ENCODE results near the gene DGCR6. TPM values are rescaled to one million over a fixed set of nuclear protein-coding genes. Genes with fewer than 3 reads are reported as not detected.
"Not testable (repeated sequence)": the region's sequence is repeated elsewhere in the genome, so short reads cannot be mapped to it uniquely, and the experiment has no call there.

DGCR6 gene
- total RNA-seq, 1 donor from 2014 or later, result 24.4 TPM

GRCh38 chr22:18931905-18932652, 26.0 kb downstream of the DGCR6 start:
- no peak for DNase-seq

DNA sequence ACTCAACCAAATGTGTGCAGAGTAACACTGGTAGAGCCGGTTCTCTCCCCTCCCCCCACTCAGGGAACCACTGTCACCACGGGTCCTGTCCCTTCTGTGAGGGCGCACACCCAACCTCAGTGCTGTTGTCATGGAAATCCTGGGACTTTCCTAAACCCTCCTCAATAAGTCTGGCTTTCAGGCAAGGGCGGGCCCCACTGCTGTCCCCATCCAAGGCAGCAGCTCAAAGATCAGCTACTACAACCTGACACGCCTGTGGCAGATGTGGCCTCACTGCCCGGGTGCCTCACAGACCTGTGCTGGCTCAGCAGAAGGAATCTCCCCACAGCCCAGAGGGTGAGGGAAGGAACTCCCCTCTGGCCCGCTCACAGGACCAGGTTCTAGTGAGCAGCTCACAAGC, 27.8 kb downstream of the DGCR6 start:
- DNase-seq, result no peak

DNA sequence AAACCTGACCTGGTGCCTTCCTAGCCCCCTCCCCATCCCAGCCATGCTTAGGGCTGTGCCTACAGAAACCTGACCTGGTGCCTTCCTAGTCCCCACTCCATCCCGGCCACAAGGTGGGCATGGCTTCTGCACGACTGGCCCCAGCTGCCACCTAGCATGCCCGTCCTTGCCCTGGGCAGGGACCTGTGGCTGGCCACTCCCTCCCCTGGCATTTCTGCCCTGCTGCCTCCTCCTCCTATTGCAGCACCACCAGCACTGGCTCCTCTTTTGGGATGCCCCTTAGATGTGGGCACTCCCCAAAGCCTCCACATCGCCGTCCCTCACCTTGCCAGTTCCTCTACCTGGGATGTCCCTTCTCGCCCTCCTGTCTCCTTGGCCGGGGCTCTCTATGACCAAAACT, 28.6 kb downstream of the DGCR6 start:
- DNase-seq, result not testable (repeated sequence)

DNA sequence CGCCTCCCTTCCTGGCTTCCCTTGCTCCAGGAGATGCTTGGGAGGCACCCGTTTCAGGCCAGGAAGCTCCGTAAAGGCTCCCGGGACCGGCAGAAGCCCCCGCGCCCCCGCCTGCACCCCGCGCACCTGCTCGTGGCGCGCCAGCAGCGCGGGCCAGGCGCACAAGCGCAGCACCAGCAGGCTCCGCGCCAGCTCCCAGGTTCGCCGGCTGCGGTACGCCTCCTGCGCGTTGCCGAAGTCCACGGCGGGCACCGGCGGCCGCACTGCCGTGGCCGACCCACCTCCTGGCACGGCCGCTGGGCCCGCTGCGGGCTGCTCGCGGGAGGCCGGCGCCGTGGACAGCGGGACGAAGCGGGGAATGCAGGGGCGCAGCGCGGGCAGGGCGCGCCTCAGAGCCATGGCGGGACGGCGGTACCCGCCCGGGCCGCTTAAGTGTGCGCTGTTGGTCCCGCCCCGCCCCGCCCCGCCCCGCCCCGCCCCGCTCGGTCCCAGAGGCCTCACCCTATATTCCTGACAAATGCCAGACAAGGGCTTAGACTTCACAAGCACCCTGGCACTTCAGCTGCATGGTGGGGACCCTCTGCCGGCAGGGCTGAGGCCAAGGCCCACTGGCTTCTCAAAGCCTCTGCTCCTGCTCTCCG, 29.9 kb downstream of the DGCR6 start, which contains the start of gene PRODH:
PRODH (minus strand) TSS at position 405 of the 641 bp plus-strand sequence; CDS start at position 399, 6 bp downstream.
- no peak for DNase-seq

GRCh38 chr22:18938691-18939090, 32.6 kb downstream of the DGCR6 start:
- DNase-seq, result not testable (repeated sequence)

DNA sequence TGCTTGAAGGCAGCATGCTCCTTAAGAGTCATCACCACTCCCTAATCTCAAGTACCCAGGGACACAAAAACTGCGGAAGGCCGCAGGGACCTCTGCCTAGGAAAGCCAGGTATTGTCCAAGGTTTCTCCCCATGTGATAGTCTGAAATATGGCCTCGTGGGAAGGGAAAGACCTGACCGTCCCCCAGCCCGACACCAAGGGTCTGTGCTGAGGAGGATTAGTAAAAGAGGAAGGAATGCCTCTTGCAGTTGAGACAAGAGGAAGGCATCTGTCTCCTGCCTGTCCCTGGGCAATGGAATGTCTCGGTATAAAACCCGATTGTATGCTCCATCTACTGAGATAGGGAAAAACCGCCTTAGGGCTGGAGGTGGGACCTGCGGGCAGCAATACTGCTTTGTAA, 41.0 kb downstream of the DGCR6 start:
- DNase-seq, result not testable (repeated sequence)

DNA sequence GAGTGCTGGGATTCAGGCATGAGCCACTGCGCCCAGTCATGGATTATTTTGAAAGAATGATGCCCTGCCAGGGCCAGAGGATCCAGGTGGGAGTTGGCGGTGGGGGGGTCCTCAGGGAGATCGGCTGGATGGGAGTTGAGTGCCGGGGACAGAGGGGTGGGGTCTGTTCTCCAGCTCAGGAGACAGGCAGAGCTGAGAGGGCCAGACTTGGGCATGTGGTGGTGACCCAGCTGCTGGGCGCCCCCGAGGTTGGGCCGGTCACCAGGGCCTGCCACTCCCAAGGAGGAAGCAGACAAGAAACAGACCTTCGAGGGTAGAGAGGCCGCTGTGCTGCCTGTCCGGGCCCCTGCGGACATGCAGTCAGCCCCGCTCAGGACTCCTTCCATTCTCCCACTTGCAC, 41.8 kb downstream of the DGCR6 start:
- DNase-seq, result no peak

- no peak for DNase-seq
These were observed 44.0 kb downstream of the DGCR6 start for GRCh38 chr22:18950141-18950540.

DNA sequence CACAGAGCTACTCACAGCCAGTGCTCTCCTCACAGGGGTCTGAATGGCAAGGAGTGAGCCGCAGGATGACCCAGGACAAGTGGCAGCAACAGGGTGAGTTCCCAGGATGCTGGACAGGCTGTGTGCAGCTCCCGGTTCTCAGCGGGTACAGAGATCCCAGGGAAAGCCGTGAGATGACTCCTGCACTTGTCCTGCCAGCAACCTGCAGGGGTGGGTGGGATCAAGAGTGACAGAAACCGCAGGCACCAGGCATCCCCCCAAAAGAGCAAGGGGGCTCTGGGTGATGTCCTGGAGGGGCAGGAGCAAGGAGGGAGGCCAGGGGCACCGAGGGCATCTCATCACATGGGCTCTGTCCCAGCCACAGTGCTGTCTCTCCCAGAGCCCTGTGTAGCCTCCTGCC, 45.9 kb downstream of the DGCR6 start:
- no peak for DNase-seq

GRCh38 chr22:18953128-18953527, 47.0 kb downstream of the DGCR6 start:
- not testable (repeated sequence) for DNase-seq

GRCh38 chr22:18954303-18954989, 48.3 kb downstream of the DGCR6 start:
- peak; percentile 78 for DNase-seq

GRCh38 chr22:18954990-18955571, 49.0 kb downstream of the DGCR6 start:
- DNase-seq, result no peak

DNA sequence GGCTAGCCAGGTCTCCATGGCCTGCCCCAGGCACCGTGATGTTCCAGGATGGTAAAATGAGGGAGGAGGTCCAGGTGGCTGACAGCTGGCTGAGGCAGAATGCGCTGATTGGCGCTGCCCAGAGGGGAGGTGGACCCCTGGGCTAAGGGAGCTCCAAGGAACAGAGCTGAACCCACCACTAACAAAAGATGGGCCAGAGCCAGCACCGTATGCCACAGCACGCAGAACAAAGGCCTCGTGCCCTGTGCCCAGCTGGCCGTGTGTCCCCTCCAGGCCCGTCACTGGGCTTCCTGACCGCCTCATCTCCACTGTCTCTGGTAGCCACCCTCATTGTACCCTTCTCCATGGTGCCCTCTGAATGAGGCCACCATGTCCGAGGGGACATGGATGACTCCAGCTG, 49.6 kb downstream of the DGCR6 start:
- no peak for DNase-seq

DNA sequence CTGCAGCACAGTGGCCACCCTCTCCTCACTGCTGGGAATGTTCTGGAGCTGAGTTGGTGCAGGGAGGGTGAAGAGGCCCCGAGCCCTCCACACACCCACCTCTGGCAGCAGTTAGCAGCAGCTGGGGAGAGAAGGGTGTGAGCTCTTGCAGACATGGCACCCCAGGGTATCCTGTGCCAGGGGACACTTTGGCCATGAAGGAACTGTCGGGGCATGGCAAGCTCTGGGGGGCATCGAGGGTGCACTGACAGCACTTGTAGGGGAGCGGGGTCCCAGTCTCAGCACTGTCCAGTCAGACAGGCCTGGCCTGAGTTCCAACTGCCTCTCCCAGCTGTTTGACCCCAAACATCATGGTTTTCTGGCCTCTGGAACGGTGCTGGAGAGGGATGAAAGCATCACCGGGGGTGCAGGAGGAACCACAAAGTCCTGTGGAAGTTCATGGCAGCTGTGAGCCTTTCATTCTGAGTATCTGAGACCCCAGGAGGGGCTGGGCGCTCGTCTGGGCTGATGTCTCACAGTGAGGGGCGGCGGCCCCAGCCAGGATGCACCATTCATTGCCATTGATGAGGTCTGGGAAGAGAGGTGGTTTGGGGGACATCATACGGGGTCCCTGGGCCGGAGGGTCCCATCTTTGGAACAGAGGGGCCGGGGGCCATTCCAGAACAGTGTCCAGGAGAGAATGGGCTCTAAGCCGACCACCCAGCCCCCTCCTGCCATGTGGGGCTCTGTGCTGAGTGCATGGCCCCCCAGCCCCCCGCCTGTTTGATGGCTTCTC, 50.2 kb downstream of the DGCR6 start:
- not testable (repeated sequence) for DNase-seq

GRCh38 chr22:18956956-18957355, 50.8 kb downstream of the DGCR6 start:
- not testable (repeated sequence) for DNase-seq

DNA sequence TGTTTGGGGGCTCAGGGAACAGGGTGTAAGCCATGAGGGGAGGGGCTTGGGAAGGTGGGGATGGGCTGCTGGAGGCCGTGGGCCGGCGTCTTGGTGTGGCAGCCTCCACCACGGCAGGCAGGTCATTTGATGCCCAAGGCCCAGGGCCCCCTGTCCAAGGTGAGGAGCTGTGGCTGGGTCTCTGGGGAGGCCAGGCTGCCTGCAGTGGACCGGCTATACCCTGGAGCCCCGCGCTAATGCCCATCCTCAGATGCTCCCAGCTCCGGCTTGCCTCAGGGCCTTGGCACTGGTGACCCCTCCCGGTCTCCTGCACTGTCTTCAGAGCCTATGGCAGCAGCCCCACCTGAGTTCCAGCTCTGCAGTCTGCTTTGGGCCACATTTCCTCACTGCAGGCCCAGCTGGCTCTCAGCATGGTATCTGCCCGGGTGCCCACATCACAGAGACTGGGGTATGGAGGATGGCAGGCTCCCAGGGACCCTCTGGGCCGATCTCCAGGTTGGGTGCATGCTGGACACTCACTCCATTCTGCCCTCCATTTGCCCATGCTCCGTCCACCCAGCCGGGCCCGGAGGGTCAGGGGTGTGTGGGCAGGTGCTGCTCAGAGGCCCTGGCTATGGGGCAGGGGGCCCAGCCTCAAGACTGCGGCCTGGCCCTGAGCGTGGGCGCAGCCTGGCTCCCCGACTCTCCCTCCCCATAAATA, 51.7 kb downstream of the DGCR6 start:
- not testable (repeated sequence) for DNase-seq

DNA sequence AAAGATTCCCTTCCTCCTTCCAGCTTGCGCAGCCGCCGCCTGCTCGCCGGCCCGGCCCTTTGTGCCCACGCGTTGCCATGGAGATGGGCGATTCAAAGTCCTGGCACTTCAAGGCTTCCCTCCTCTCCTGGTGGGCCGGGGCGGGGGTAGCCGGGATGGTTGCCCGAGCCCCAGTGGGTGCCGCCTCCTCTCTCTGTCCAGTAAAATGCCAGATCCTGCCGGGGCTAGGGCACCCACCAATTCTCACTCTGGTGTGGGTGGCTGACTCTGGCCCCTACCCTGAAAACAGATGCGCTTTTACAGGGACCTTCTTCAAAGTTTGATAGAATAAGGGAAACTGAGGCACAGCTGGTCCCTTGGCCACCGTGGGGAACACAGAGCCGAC, 52.2 kb downstream of the DGCR6 start:
- not testable (repeated sequence) for DNase-seq

GRCh38 chr22:18958738-18959137, 52.6 kb downstream of the DGCR6 start:
- not testable (repeated sequence) for DNase-seq

GRCh38 chr22:18959266-18959665, 53.1 kb downstream of the DGCR6 start:
- DNase-seq, result not testable (repeated sequence)

GRCh38 chr22:18959741-18960140, 53.6 kb downstream of the DGCR6 start:
- DNase-seq, result not testable (repeated sequence)

- not testable (repeated sequence) for DNase-seq
These were observed 54.2 kb downstream of the DGCR6 start for GRCh38 chr22:18960166-18960820.
